ENCODE results near the gene DPYSL5.

DPYSL5 gene

GRCh38 chr2:26970244-26970927 lies 122.5 kb downstream of the DPYSL5 start, which contains the start of gene MAPRE3:
TSS of gene MAPRE3 (plus strand) at chr2:26970637. CDS start at chr2:27022219, 51,582 bp downstream.
- peak; percentile 64 to 67 for DNase-seq

- no peak for DNase-seq
Measured at GRCh38 chr2:26970928-26971627, 123.1 kb downstream of the DPYSL5 start.

- no peak for DNase-seq
Measured at GRCh38 chr2:26971911-26972786, 124.2 kb downstream of the DPYSL5 start.

- no peak for DNase-seq
Measured at GRCh38 chr2:26974352-26974751, 126.4 kb downstream of the DPYSL5 start.

GRCh38 chr2:26975102-26975501 lies 127.2 kb downstream of the DPYSL5 start:
- DNase-seq = no peak

- no peak for DNase-seq
Measured at GRCh38 chr2:26975656-26976055, 127.7 kb downstream of the DPYSL5 start.

- no peak for DNase-seq
Measured at GRCh38 chr2:26976237-26976636, 128.3 kb downstream of the DPYSL5 start.

GRCh38 chr2:26977012-26977411 lies 129.1 kb downstream of the DPYSL5 start:
- no peak for DNase-seq

- no peak for DNase-seq
Measured at GRCh38 chr2:26978061-26978596, 130.2 kb downstream of the DPYSL5 start.

GRCh38 chr2:26979741-26980140 lies 131.8 kb downstream of the DPYSL5 start:
- no peak for DNase-seq

- DNase-seq = no peak
Measured at GRCh38 chr2:26980971-26981370, 133.0 kb downstream of the DPYSL5 start.

- no peak for DNase-seq
Measured at GRCh38 chr2:26982102-26982742, 134.3 kb downstream of the DPYSL5 start.

- DNase-seq = no peak
Measured at GRCh38 chr2:26983746-26984145, 135.8 kb downstream of the DPYSL5 start.

GRCh38 chr2:26985807-26986206 lies 137.9 kb downstream of the DPYSL5 start:
- no peak for DNase-seq

GRCh38 chr2:26986576-26986975 lies 138.6 kb downstream of the DPYSL5 start:
- no peak for DNase-seq

GRCh38 chr2:26988058-26988860 lies 140.3 kb downstream of the DPYSL5 start:
- no peak for DNase-seq

- DNase-seq = no peak
Measured at GRCh38 chr2:26989156-26989555, 141.2 kb downstream of the DPYSL5 start.

GRCh38 chr2:26991717-26992116 lies 143.8 kb downstream of the DPYSL5 start:
- no peak for DNase-seq

GRCh38 chr2:26993768-26994167 lies 145.8 kb downstream of the DPYSL5 start:
- DNase-seq = no peak

GRCh38 chr2:26994983-26995382 lies 147.1 kb downstream of the DPYSL5 start:
- DNase-seq = no peak

GRCh38 chr2:26997394-26997793 lies 149.5 kb downstream of the DPYSL5 start:
- no peak for DNase-seq

GRCh38 chr2:26998323-26998722 lies 150.4 kb downstream of the DPYSL5 start:
- DNase-seq = no peak
